Lower lobe of right lung (tissue), 2 donors: Measurements from ENCODE around the gene ARID3A. TPM values are rescaled to one million over a fixed set of nuclear protein-coding genes. Genes with fewer than 3 reads are reported as not detected.
A peak's percentile ranks its signal among the peaks of the same experiment; 100 is the strongest.

ENCODE experiments used
- ATAC-seq, 2 donors: fragments of 200-7000 bp; cut with Tn5 transposase; one replicate each; pipeline ENCODE4 v1.9.1; 2020 to 2022; ENCODE audit warnings: mild to moderate bottlenecking in 2 of 2, moderate library complexity in 2 of 2
- DNase-seq: peaks from one replicate; pipeline ENCODE4 v3.0.0-alpha.2; 2020
- H3K27ac ChIP-seq: fragments of 200-600 bp; one replicate; pipeline ENCODE4 v1.8.0; 2022
- H3K27me3 ChIP-seq: fragments of 200-600 bp; one replicate; pipeline ENCODE4 v1.8.0; 2022; ENCODE audit warnings: low read depth
- H3K36me3 ChIP-seq: fragments of 200-600 bp; one replicate; pipeline ENCODE4 v1.8.0; 2022; ENCODE audit warnings: mild to moderate bottlenecking
- H3K4me1 ChIP-seq: fragments of 200-600 bp; one replicate; pipeline ENCODE4 v1.8.0; 2022
- H3K4me3 ChIP-seq: fragments of 200-600 bp; one replicate; pipeline ENCODE4 v1.8.0; 2022; ENCODE audit warnings: mild to moderate bottlenecking
- H3K9me3 ChIP-seq: fragments of 200-600 bp; one replicate; pipeline ENCODE4 v1.8.0; 2022
- CTCF ChIP-seq: fragments of 200-600 bp; IDR thresholded peaks from one replicate; pipeline ENCODE4 v1.8.0; 2022; ENCODE audit warnings: antibody characterized with exemption, mild to moderate bottlenecking
- intact Hi-C: fragments of 100-400 bp; cut with DNase I; formaldehyde crosslinking; loops from one replicate; pipeline ENCODE4 v1.11.0; 2022
- total RNA-seq: library from RNA; stranded (reverse); fragmentation: NEBNext Ultra II Directional; extraction: Animal tissue kit (Norgen Biotek cat#: 25700); gene quantifications from one replicate; pipeline ENCODE4 v1.2.1, GENCODE V29; 2021
- donor health status: DM: no; HTN: yes; CAD: no; lungs with severe emphysema.

The ARID3A gene
- total RNA-seq, 1 donor from 2014 or later, result 16.9 TPM

- Histone ChIP-seq H3K27me3 (no peaks in the 10 kb centered on the region), H3K9me3 (no peaks in the 10 kb centered on the region), H3K4me1 (peaks cover 60% of the 10 kb centered on the region), H3K27ac (no peak overlapping the region), H3K36me3 (peaks cover 22% of the 10 kb centered on the region), H3K4me3 (peak overlapping the region; percentile 20)
- intact Hi-C loops, result no loop called here
- TF ChIP-seq CTCF, result no peak
- DNase-seq (no peak), ATAC-seq (no peak)
These were observed 91.5 kb downstream of the ARID3A start for GRCh38 chr19:1017115-1017905.

- intact Hi-C loops, result no loop called here
- H3K4me1 ChIP-seq, result peaks cover 64% of the 10 kb centered on the region
- H3K27me3 ChIP-seq, result no peaks in the 10 kb centered on the region
- TF ChIP-seq CTCF, result no peak
- H3K4me3 ChIP-seq, result no peak overlapping the region
- no peak for DNase-seq
- ATAC-seq, result no peak
- no peaks in the 10 kb centered on the region for H3K9me3 ChIP-seq
- H3K36me3 ChIP-seq, result peaks cover 17% of the 10 kb centered on the region
- no peak overlapping the region for H3K27ac ChIP-seq
These were observed 92.1 kb downstream of the ARID3A start for GRCh38 chr19:1017906-1018305.

- Histone ChIP-seq H3K27ac (no peak overlapping the region), H3K4me1 (peaks cover 69% of the 10 kb centered on the region), H3K36me3 (peaks cover 12% of the 10 kb centered on the region), H3K4me3 (no peak overlapping the region), H3K27me3 (no peaks in the 10 kb centered on the region), H3K9me3 (no peaks in the 10 kb centered on the region)
- ATAC-seq (no peak), DNase-seq (no peak)
- no peak for TF ChIP-seq CTCF
- intact Hi-C loops, result no loop called here
These were observed 92.6 kb downstream of the ARID3A start for GRCh38 chr19:1018393-1018792.

GRCh38 chr19:1018932-1019615, 93.2 kb downstream of the ARID3A start:
- ATAC-seq (no peak), DNase-seq (no peak)
- Histone ChIP-seq H3K4me3 (peak overlapping the region; percentile 84), H3K36me3 (peaks cover 5% of the 10 kb centered on the region), H3K9me3 (no peaks in the 10 kb centered on the region), H3K4me1 (peaks cover 73% of the 10 kb centered on the region), H3K27ac (no peak overlapping the region), H3K27me3 (no peaks in the 10 kb centered on the region)
- intact Hi-C loops, result no loop called here
- no peak for TF ChIP-seq CTCF

- Histone ChIP-seq H3K27ac (no peak overlapping the region), H3K27me3 (no peaks in the 10 kb centered on the region), H3K4me3 (peak overlapping the region; percentile 84), H3K4me1 (peaks cover 73% of the 10 kb centered on the region), H3K36me3 (peaks cover 3% of the 10 kb centered on the region), H3K9me3 (no peaks in the 10 kb centered on the region)
- no peak for ATAC-seq
- TF ChIP-seq CTCF, result no peak
- intact Hi-C loops, result no loop called here
- no peak for DNase-seq
These were observed 93.8 kb downstream of the ARID3A start for GRCh38 chr19:1019616-1019961.
